ENCODE data around the gene CIITA.

GRCh38 chr16:10947211-10947787, 70.3 kb downstream of the CIITA start:
- TF ChIP-seq CTCF (IDR thresholded peaks at IDR 0.05) (no peak), POLR2A (IDR thresholded peaks at IDR 0.05) (no peak)

Measured in adrenal gland (tissue), 5 donors.